IMR-90 (cell line): ENCODE measurements around the gene LTB4R.

Source experiments
- BHLHE40 ChIP-seq: fragments of 150-350 bp; IDR thresholded peaks from 2 replicates; pipeline ENCODE4 v1.6.1; 2016; ENCODE audit warnings: mild to moderate bottlenecking, low read depth, low read length
- CHD1 ChIP-seq: IDR thresholded peaks from 2 replicates; pipeline ENCODE4 v1.6.1; 2012; ENCODE audit warnings: low read depth, low read length, improper control_type of control experiment
- CTCF ChIP-seq: conservative IDR thresholded peaks from 2 replicates; pipeline ENCODE4 v1.5.1; 2012; ENCODE audit warnings: mild to moderate bottlenecking, low read depth, low read length, improper control_type of control experiment
- MAFK ChIP-seq: IDR thresholded peaks from 2 replicates; pipeline ENCODE4 v1.6.1; 2012; ENCODE audit warnings: low read depth, low read length, improper control_type of control experiment
- MAZ ChIP-seq: IDR thresholded peaks from 2 replicates; pipeline ENCODE4 v1.6.1; 2012; ENCODE audit warnings: low read depth, mild to moderate bottlenecking, low read length, improper control_type of control experiment, moderate library complexity, borderline replicate concordance
- MXI1 ChIP-seq: IDR thresholded peaks from 2 replicates; pipeline ENCODE4 v1.6.1; 2012; ENCODE audit warnings: low read depth, mild to moderate bottlenecking, low read length, moderate library complexity, borderline replicate concordance
- NFE2L2 ChIP-seq: fragments of 150-350 bp; IDR thresholded peaks from 2 replicates; pipeline ENCODE4 v1.6.1; 2016; ENCODE audit warnings: low read depth, mild to moderate bottlenecking, low read length
- POLR2A ChIP-seq: IDR thresholded peaks from 2 replicates; pipeline ENCODE4 v1.6.1; 2012; ENCODE audit warnings: mild to moderate bottlenecking, low read depth, low read length
- RAD21 ChIP-seq: IDR thresholded peaks from 2 replicates; pipeline ENCODE4 v1.6.1; 2012; ENCODE audit warnings: low read length, improper control_type of control experiment
- RCOR1 ChIP-seq: IDR thresholded peaks from 2 replicates; pipeline ENCODE4 v1.6.1; 2012; ENCODE audit warnings: mild to moderate bottlenecking, low read length, improper control_type of control experiment; ENCODE audit not compliant: insufficient replicate concordance
- RFX5 ChIP-seq: IDR thresholded peaks from 2 replicates; pipeline ENCODE4 v1.8.0; 2012; ENCODE audit warnings: low read depth, mild to moderate bottlenecking, low read length, moderate library complexity
- USF2 ChIP-seq: fragments of 150-350 bp; IDR thresholded peaks from 2 replicates; pipeline ENCODE4 v1.6.1; 2017; ENCODE audit warnings: mild to moderate bottlenecking, antibody characterized with exemption, low read length, low read depth

GRCh38 chr14:24271834-24272263, 39.5 kb upstream of the LTB4R start:
- TF ChIP-seq CTCF (no peak), RCOR1 (no peak), BHLHE40 (no peak), POLR2A (no peak), MAFK (no peak), RAD21 (no peak), MAZ (no peak), MXI1 (no peak), NFE2L2 (no peak), CHD1 (no peak), RFX5 (no peak), USF2 (no peak)
